Hepatocyte (in vitro differentiated cells): ENCODE results near the gene COL19A1.

Source experiments
- CTCF ChIP-seq: fragments of 200-600 bp; sonication (generic); IDR thresholded peaks from 2 replicates; pipeline ENCODE4 v1.5.1; 2016; ENCODE audit warnings: antibody characterized with exemption, mild to moderate bottlenecking; ENCODE audit not compliant: poor library complexity
- EZH2 ChIP-seq: fragments of 200-600 bp; sonication (generic); IDR thresholded peaks from 2 replicates; pipeline ENCODE4 v1.6.1; 2016; ENCODE audit warnings: antibody characterized with exemption, mild to moderate bottlenecking, borderline replicate concordance
- EZH2phosphoT487 ChIP-seq: fragments of 200-600 bp; sonication (generic); IDR thresholded peaks from one replicate; pipeline ENCODE4 v1.6.1; 2018; ENCODE audit warnings: antibody characterized with exemption, mild to moderate bottlenecking, low read depth, moderate library complexity; ENCODE audit not compliant: unreplicated experiment, severe bottlenecking

GRCh38 chr6:70221025-70221714, 354.8 kb downstream of the COL19A1 start:
- TF ChIP-seq CTCF (peak; percentile 82), EZH2 (no peak), EZH2phosphoT487 (no peak)
